A549 (cell line): ENCODE measurements around the gene GJB1. TPM values are rescaled to one million over a fixed set of nuclear protein-coding genes. Genes with fewer than 3 reads are reported as not detected.

ENCODE experiments used
- ATAC-seq, 2 experiments: fragments of 200-7000 bp in 1 of 2; fragments of >200 bp in 1 of 2; cut with Nextera tagmentation in 1 of 2; cut with Tn5 transposase in 1 of 2; 3 replicates each; pipeline versions ENCODE4 v1.8.0 to v1.9.1; 2018 to 2020; ENCODE audit warnings: mild to moderate bottlenecking in 1 of 2, moderate library complexity in 1 of 2
- CTCF ChIA-PET: fragments of 300-600 bp; sonication (Branson Sonifier 250); formaldehyde crosslinking; extraction: SDS; loops from one replicate; lab custom pipeline; 2021; ENCODE audit warnings: antibody characterized with exemption, inconsistent platforms; lab: Yijun Ruan, JAX
- POLR2A ChIA-PET: fragments of 350-600 bp; formaldehyde crosslinking; extraction: SDS; loops from one replicate; lab custom pipeline; 2021; ENCODE audit warnings: antibody characterized with exemption, inconsistent platforms; lab: Yijun Ruan, JAX
- DNase-seq, 2 experiments: peaks; one replicate each; pipeline versions ENCODE4 v3.0.0 to v3.0.0-alpha.2; 2011 to 2016; ENCODE audit warnings: low read depth in 1 of 2, low spot score in 1 of 2
- FAIRE-seq: peaks from 2 replicates; lab custom pipeline; 2011; peaks lifted over from hg19 to GRCh38; lab: Jason Lieb, UNC
- H3K27ac ChIP-seq, 2 experiments: fragments of >200 bp; sonication (Bioruptor Twin); formaldehyde crosslinking; 3 replicates each; pipeline ENCODE4 v1.5.1; 2016 to 2017
- H3K4me1 ChIP-seq: fragments of >200 bp; sonication (Bioruptor Twin); formaldehyde crosslinking; 3 replicates; pipeline ENCODE4 v1.6.1; 2016
- H3K4me2 ChIP-seq: fragments of >200 bp; sonication (Bioruptor Twin); formaldehyde crosslinking; 3 replicates; pipeline ENCODE4 v1.6.1; 2016
- H3K4me3 ChIP-seq: fragments of >200 bp; sonication (Bioruptor Twin); formaldehyde crosslinking; 3 replicates; pipeline ENCODE4 v1.5.1; 2016
- H3K9me3 ChIP-seq: fragments of >200 bp; sonication (Bioruptor Twin); formaldehyde crosslinking; 3 replicates; pipeline ENCODE4 v1.6.1; 2016
- CBX8 ChIP-seq: fragments of 200-600 bp; sonication (generic); IDR thresholded peaks from 2 replicates; pipeline ENCODE4 v1.6.1; 2016
- CHD2 ChIP-seq: fragments of 150-350 bp; IDR thresholded peaks from 2 replicates; pipeline ENCODE4 v1.6.1; 2014; ENCODE audit warnings: low read length; ENCODE audit not compliant: partially characterized antibody
- CHD4 ChIP-seq: fragments of 200-600 bp; sonication (generic); IDR thresholded peaks from 2 replicates; pipeline ENCODE4 v1.6.1; 2016; ENCODE audit warnings: antibody characterized with exemption, mild to moderate bottlenecking, borderline replicate concordance
- EHMT2 ChIP-seq: fragments of 200-600 bp; sonication (generic); IDR thresholded peaks from 2 replicates; pipeline ENCODE4 v1.6.1; 2016; ENCODE audit warnings: antibody characterized with exemption, low read depth, mild to moderate bottlenecking, moderate library complexity
- EP300 ChIP-seq, 2 experiments: fragments of >200 bp; sonication (Bioruptor Twin); formaldehyde crosslinking; IDR thresholded peaks; 2 replicates in 1 of 2; 3 replicates in 1 of 2; pipeline ENCODE4 v1.6.1; 2016 to 2017
- HDAC2 ChIP-seq: fragments of 200-600 bp; sonication (generic); IDR thresholded peaks from 2 replicates; pipeline ENCODE4 v1.6.1; 2016
- HES2 ChIP-seq: fragments of >200 bp; sonication (Bioruptor Twin); formaldehyde crosslinking; IDR thresholded peaks from 2 replicates; pipeline ENCODE4 v1.6.1; 2016
- HOXB13 ChIP-seq: fragments of 250-450 bp; sonication (Bioruptor Pico); IDR thresholded peaks from 2 replicates; pipeline ENCODE4 v1.5.0; 2020; ENCODE audit warnings: low read depth, mild to moderate bottlenecking, moderate library complexity
- JUN ChIP-seq, 2 experiments: fragments of >200 bp; sonication (Bioruptor Twin); formaldehyde crosslinking; IDR thresholded peaks; 2 replicates in 1 of 2; 3 replicates in 1 of 2; pipeline ENCODE4 v1.6.1; 2016 to 2017
- JUNB ChIP-seq: fragments of >200 bp; sonication (Bioruptor Twin); formaldehyde crosslinking; IDR thresholded peaks from 2 replicates; pipeline ENCODE4 v1.6.1; 2016
- MAZ ChIP-seq: fragments of 150-350 bp; IDR thresholded peaks from 2 replicates; pipeline ENCODE4 v1.6.1; 2014; ENCODE audit warnings: antibody characterized with exemption, low read depth, low read length, borderline replicate concordance
- NFE2L2 ChIP-seq: fragments of 150-350 bp; conservative IDR thresholded peaks from 2 replicates; pipeline ENCODE4 v1.6.1; 2014; ENCODE audit warnings: low read length
- NPAS2 ChIP-seq: fragments of 250-450 bp; sonication (Bioruptor Pico); IDR thresholded peaks from 2 replicates; pipeline ENCODE4 v1.8.0; 2022; ENCODE audit warnings: mild to moderate bottlenecking, moderate library complexity, borderline replicate concordance
- PHF8 ChIP-seq: fragments of 200-600 bp; sonication (generic); IDR thresholded peaks from 2 replicates; pipeline ENCODE4 v1.6.1; 2016; ENCODE audit warnings: low read depth, mild to moderate bottlenecking, antibody characterized with exemption, moderate library complexity, borderline replicate concordance
- RAD21 ChIP-seq, 2 experiments: fragments of >200 bp in 1 of 2; sonication (Bioruptor Twin) in 1 of 2; formaldehyde crosslinking in 1 of 2; IDR thresholded peaks in 1 of 2; conservative IDR thresholded peaks in 1 of 2; 2 replicates in 1 of 2; 3 replicates in 1 of 2; pipeline ENCODE4 v1.6.1; 2012 to 2018; ENCODE audit warnings: inconsistent platforms in 1 of 2
- RARB ChIP-seq: fragments of 250-450 bp; sonication (Bioruptor Pico); IDR thresholded peaks from 2 replicates; pipeline ENCODE4 v1.8.0; 2021; ENCODE audit warnings: mild to moderate bottlenecking, moderate library complexity
- ZC3H11A ChIP-seq: fragments of 450-650 bp; IDR thresholded peaks from 2 replicates; pipeline ENCODE4 v1.6.1; 2014; ENCODE audit warnings: antibody characterized with exemption, mild to moderate bottlenecking
- ZFP36 ChIP-seq: fragments of 450-650 bp; IDR thresholded peaks from 2 replicates; pipeline ENCODE4 v1.6.1; 2014; ENCODE audit warnings: borderline replicate concordance; ENCODE audit not compliant: partially characterized antibody
- ZSCAN20 ChIP-seq: fragments of 250-450 bp; sonication (Bioruptor Pico); IDR thresholded peaks from 2 replicates; pipeline ENCODE4 v1.8.0; 2022; ENCODE audit warnings: mild to moderate bottlenecking, moderate library complexity
- WGBS: methylation state at CpG from one replicate; pipeline ENCODE4 v1.1.6; 2017; ENCODE audit errors: missing lambda C conversion rate; 5-methylcytosine and 5-hydroxymethylcytosine counted together
- polyA plus RNA-seq, 4 experiments: library from polyadenylated mRNA; depleted of rRNA in 3 of 4; stranded (reverse); fragments of >200 nt; fragmentation: RNase III in 1 of 4; extraction: RNeasy Plus Mini Kit Qiagen cat#74134 plus additional on column Dnase treatment in 1 of 4; gene quantifications; 2 replicates in 3 of 4; 3 replicates in 1 of 4; pipeline ENCODE4 v1.2.3, GENCODE V29; 2011 to 2017
- TF ChIP-seq, protein P1 (sequence below): IDR thresholded peaks from 2 replicates; pipeline ENCODE4 v1.6.1; 2012; ENCODE audit warnings: low read depth, borderline replicate concordance
- TF ChIP-seq, protein P2 (sequence below): fragments of >200 bp; sonication (Bioruptor Twin); formaldehyde crosslinking; IDR thresholded peaks from 3 replicates; pipeline ENCODE4 v1.5.1; 2016
- TF ChIP-seq, protein P3 (sequence below): fragments of >200 bp; sonication (Bioruptor Twin); formaldehyde crosslinking; IDR thresholded peaks from 3 replicates; pipeline ENCODE4 v1.6.1; 2016

The GJB1 gene
- polyA plus RNA-seq, 2 of the 4 experiments (the other 2 are of a cell fraction): 0.13 to 0.39 TPM

DNA sequence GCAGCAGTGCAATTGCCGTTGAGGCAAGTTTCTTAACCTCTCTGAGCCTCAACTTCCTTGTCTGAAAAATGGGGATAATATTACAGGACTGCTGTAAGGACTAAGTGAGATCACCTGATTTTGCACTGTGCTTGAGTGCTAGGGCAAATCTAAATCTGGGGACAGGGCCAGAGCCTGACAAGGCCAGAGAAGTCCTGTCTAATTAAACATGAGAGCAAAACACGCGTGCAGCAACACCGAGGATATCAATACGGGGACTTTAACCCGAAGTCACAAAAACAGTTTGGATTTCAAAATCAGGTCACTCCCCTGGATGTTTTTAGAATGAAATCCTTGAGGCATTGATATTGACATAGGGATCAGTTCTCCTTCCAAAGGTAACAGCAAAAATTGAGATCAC is 5.7 kb upstream of the GJB1 start:
- no peak for FAIRE-seq
- Histone ChIP-seq H3K4me1 (no peaks in the 10 kb centered on the region), H3K4me2 (no peak overlapping the region), H3K9me3 (no peaks in the 10 kb centered on the region), H3K4me3 (no peak overlapping the region), H3K27ac (no peak overlapping the region)
- ChIA-PET CTCF (no interaction called here), POLR2A (no interaction called here)
- WGBS: 82% methylated on average over 6 of the region's 6 CpGs
- ATAC-seq: no peak
- DNase-seq: no peak
- no peak for TF ChIP-seq JUN (IDR thresholded peaks at IDR 0.05)
- no peak for TF ChIP-seq EHMT2
- no peak for TF ChIP-seq CBX8
- no peak for TF ChIP-seq PHF8

DNA sequence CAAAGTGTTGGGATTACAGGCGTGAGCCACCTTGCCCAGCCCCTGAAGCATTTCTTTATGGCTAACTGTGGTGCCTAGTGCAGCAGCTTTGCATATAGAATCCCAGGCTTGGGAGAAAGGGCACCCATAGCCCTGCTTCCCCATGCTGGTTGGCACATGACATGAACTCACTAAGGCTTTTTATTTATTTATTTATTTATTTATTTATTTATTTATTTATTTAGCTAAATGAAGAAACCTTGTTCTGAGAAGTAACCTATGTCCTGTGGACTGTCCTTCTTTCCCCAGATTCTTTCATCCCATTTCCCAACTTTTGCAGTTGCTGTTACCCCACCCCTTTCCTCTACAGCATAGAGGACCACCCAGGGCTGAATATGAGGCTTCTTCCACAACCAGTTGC is 1.9 kb upstream of the GJB1 start:
- TF ChIP-seq ZC3H11A (peak; percentile 61), NFE2L2 (no peak)
- no peak overlapping the region for H3K4me3 ChIP-seq
- no peak overlapping the region for H3K4me2 ChIP-seq
- CTCF ChIA-PET: no interaction called here
- H3K27ac ChIP-seq: no peak overlapping the region
- peaks cover 8% of the 10 kb centered on the region; the same call in 2 of the 3 replicates for H3K4me1 ChIP-seq
- 85% methylated on average over 1 of the region's 1 CpG for WGBS
- DNase-seq: no peak
- FAIRE-seq: no peak
- POLR2A ChIA-PET: no interaction called here
- ATAC-seq: no peak
- H3K9me3 ChIP-seq: no peaks in the 10 kb centered on the region

- no peak overlapping the region for H3K27ac ChIP-seq
- DNase-seq (no peak), FAIRE-seq (no peak)
- WGBS: 89% methylated on average over 25 of the region's 32 CpGs
- ChIA-PET CTCF (no interaction called here), POLR2A (no interaction called here)
- no peak overlapping the region for H3K4me3 ChIP-seq
- H3K9me3 ChIP-seq: no peaks in the 10 kb centered on the region
- no peak for TF ChIP-seq MAZ
- TF ChIP-seq JUNB: no peak
- TF ChIP-seq, all 56 proteins: peak for 0
- ATAC-seq: no peak
- peaks cover 8% of the 10 kb centered on the region; the same call in 2 of the 3 replicates for H3K4me1 ChIP-seq
- H3K4me2 ChIP-seq: no peak overlapping the region
Measured at GRCh38 chrX:71224098-71224708, 1.2 kb downstream of the GJB1 start.

DNA sequence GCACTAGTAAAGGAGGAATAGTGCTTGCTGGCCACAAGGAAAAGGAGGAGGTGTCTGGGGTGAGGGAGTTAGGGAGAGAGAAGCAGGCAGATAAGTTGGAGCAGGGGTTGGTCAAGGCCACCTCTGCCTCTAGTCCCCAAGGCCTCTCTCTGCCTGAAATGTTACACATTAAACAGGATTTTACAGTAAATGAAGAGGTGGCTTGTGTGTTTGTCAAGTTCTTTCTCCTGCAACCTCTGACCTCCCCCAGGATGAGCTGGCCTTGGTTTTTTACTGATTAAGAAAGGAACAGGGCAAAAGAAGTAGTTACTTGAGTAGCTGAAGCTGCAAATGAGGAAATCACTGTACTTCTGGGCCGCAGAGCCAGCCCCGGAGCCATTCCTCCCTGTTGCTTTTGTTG is 2.0 kb downstream of the GJB1 start:
- WGBS: 30% methylated on average over 2 of the region's 2 CpGs
- 0 out of 6 replicates have a peak overlapping the region, but pooled peaks of 1 of the 2 experiments have one; percentile 24 for H3K27ac ChIP-seq
- FAIRE-seq: peak; percentile 84
- TF ChIP-seq ZSCAN20: no peak
- no peak for TF ChIP-seq JUN (IDR thresholded peaks at IDR 0.05)
- TF ChIP-seq PHF8: no peak
- TF ChIP-seq, protein P1, sequence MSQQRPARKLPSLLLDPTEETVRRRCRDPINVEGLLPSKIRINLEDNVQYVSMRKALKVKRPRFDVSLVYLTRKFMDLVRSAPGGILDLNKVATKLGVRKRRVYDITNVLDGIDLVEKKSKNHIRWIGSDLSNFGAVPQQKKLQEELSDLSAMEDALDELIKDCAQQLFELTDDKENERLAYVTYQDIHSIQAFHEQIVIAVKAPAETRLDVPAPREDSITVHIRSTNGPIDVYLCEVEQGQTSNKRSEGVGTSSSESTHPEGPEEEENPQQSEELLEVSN: no peak
- no peak for TF ChIP-seq RAD21 (conservative IDR thresholded peaks at IDR 0.05 in 1 of 2, IDR thresholded peaks at IDR 0.05 in 1 of 2)
- no peak for TF ChIP-seq NPAS2
- TF ChIP-seq, protein P2, sequence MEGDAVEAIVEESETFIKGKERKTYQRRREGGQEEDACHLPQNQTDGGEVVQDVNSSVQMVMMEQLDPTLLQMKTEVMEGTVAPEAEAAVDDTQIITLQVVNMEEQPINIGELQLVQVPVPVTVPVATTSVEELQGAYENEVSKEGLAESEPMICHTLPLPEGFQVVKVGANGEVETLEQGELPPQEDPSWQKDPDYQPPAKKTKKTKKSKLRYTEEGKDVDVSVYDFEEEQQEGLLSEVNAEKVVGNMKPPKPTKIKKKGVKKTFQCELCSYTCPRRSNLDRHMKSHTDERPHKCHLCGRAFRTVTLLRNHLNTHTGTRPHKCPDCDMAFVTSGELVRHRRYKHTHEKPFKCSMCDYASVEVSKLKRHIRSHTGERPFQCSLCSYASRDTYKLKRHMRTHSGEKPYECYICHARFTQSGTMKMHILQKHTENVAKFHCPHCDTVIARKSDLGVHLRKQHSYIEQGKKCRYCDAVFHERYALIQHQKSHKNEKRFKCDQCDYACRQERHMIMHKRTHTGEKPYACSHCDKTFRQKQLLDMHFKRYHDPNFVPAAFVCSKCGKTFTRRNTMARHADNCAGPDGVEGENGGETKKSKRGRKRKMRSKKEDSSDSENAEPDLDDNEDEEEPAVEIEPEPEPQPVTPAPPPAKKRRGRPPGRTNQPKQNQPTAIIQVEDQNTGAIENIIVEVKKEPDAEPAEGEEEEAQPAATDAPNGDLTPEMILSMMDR: no peak
- TF ChIP-seq HDAC2: no peak
- TF ChIP-seq CHD2: no peak
- no peak for TF ChIP-seq RARB (CRISPR knock-in tag)
- no peak for TF ChIP-seq CHD4
- TF ChIP-seq, protein P3, sequence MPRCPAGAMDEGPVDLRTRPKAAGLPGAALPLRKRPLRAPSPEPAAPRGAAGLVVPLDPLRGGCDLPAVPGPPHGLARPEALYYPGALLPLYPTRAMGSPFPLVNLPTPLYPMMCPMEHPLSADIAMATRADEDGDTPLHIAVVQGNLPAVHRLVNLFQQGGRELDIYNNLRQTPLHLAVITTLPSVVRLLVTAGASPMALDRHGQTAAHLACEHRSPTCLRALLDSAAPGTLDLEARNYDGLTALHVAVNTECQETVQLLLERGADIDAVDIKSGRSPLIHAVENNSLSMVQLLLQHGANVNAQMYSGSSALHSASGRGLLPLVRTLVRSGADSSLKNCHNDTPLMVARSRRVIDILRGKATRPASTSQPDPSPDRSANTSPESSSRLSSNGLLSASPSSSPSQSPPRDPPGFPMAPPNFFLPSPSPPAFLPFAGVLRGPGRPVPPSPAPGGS: no peak
- TF ChIP-seq EP300 (IDR thresholded peaks at IDR 0.05): no peak
- TF ChIP-seq HES2: no peak
- TF ChIP-seq HOXB13 (CRISPR knock-in tag): no peak
- no peak for TF ChIP-seq CBX8
- no peak for TF ChIP-seq ZFP36
- TF ChIP-seq, all 56 proteins: peak for 0
- Histone ChIP-seq H3K9me3 (no peaks in the 10 kb centered on the region), H3K4me3 (no peak overlapping the region), H3K4me1 (peaks cover 8% of the 10 kb centered on the region; the same call in 2 of the 3 replicates), H3K4me2 (peak overlapping the region; percentile 36)
- POLR2A ChIA-PET: interaction anchor here (0.6 kb wide), 1 partner anchor 181 kb away, joined by 3 read pairs; no protein-coding TSS in a partner anchor
- CTCF ChIA-PET: interaction anchor here (0.6 kb wide), 1 partner anchor 339 kb away, joined by 4 read pairs; no protein-coding TSS in a partner anchor
- ATAC-seq (no peak; a peak in 2 of 6 replicates), DNase-seq (no peak)
